Calu3 (cell line): ENCODE results near the gene UBE2D4. TPM values are rescaled to one million over a fixed set of nuclear protein-coding genes. Genes with fewer than 3 reads are reported as not detected.

Source experiments
- BruUV-seq: library from RNA; stranded (reverse); fragments of 400-500 nt; replicated peaks from 2 replicates; lab custom pipeline; 2021; lab: Mats Ljungman, UMichigan
- CTCF ChIA-PET: fragments of 300-600 bp; sonication (Branson Sonifier 250); formaldehyde crosslinking; loops from one replicate; lab custom pipeline; 2022; ENCODE audit warnings: antibody characterized with exemption; lab: Charles Lee
- DNase-seq: peaks from one replicate; pipeline ENCODE4 v3.0.0; 2022
- H3K27ac Mint-ChIP-seq: one replicate; pipeline ENCODE4 v1.8.0; 2022; ENCODE audit warnings: mixed read lengths; ENCODE audit not compliant: unreplicated experiment
- H3K27me3 Mint-ChIP-seq: one replicate; pipeline ENCODE4 v1.8.0; 2022; ENCODE audit warnings: mixed read lengths; ENCODE audit not compliant: unreplicated experiment
- H3K36me3 Mint-ChIP-seq: one replicate; pipeline ENCODE4 v1.8.0; 2022; ENCODE audit warnings: mild to moderate bottlenecking, moderate library complexity, mixed read lengths; ENCODE audit not compliant: insufficient read depth, unreplicated experiment
- H3K4me1 Mint-ChIP-seq: one replicate; pipeline ENCODE4 v1.8.0; 2022; ENCODE audit warnings: mild to moderate bottlenecking, low read depth, mixed read lengths; ENCODE audit not compliant: unreplicated experiment
- H3K4me3 Mint-ChIP-seq: one replicate; pipeline ENCODE4 v1.8.0; 2022; ENCODE audit warnings: mild to moderate bottlenecking, low read depth, moderate library complexity, mixed read lengths; ENCODE audit not compliant: unreplicated experiment
- H3K9me3 Mint-ChIP-seq: one replicate; pipeline ENCODE4 v1.8.0; 2022; ENCODE audit warnings: low read depth, mixed read lengths; ENCODE audit not compliant: unreplicated experiment
- CTCF ChIP-seq: fragments of 200-600 bp; IDR thresholded peaks from one replicate; pipeline ENCODE4 v1.8.0; 2022; ENCODE audit warnings: antibody characterized with exemption; ENCODE audit not compliant: unreplicated experiment
- intact Hi-C: fragments of 100-400 bp; cut with micrococcal nuclease; formaldehyde crosslinking; loops from one replicate; pipeline ENCODE4 v1.10.0; 2022; ENCODE audit not compliant: unreplicated experiment
- total RNA-seq: library from RNA; stranded (reverse); gene quantifications from 2 replicates; pipeline ENCODE4 v1.2.3, GENCODE V29; 2022

UBE2D4 gene
- total RNA-seq, 1 experiment from 2014 or later: 22.7 TPM

- Mint-ChIP-seq H3K4me1 (peaks cover 11% of the 10 kb centered on the region), H3K9me3 (no peaks in the 10 kb centered on the region), H3K4me3 (peak overlapping the region; percentile 80), H3K36me3 (peaks cover 26% of the 10 kb centered on the region), H3K27ac (peak overlapping the region; percentile 85), H3K27me3 (no peaks in the 10 kb centered on the region)
- CTCF ChIA-PET: interaction anchor here (0.6 to 3.1 kb wide), 5 partner anchors 10 to 322 kb away, joined by 3 to 12 read pairs (median 5); partner anchors contain the start of genes STK17A and UBE2D4
- no peak for TF ChIP-seq CTCF
- DNase-seq: peak; percentile 61
- intact Hi-C loops: no loop called here
- no TSS peak for BruUV-seq
These were observed 20.9 kb upstream of the UBE2D4 start for GRCh38 chr7:43905209-43905946.

GRCh38 chr7:43905956-43906330 is 20.3 kb upstream of the UBE2D4 start:
- no peaks in the 10 kb centered on the region for H3K27me3 Mint-ChIP-seq
- peak; percentile 37 for DNase-seq
- intact Hi-C loops: no loop called here
- peak overlapping the region; percentile 85 for H3K27ac Mint-ChIP-seq
- H3K4me1 Mint-ChIP-seq: peaks cover 11% of the 10 kb centered on the region
- peak overlapping the region; percentile 80 for H3K4me3 Mint-ChIP-seq
- CTCF ChIA-PET: interaction anchor here (1.4 to 3.1 kb wide), 3 partner anchors 11 to 37 kb away, joined by 5 to 12 read pairs (median 9); partner anchors contain the start of gene UBE2D4
- H3K9me3 Mint-ChIP-seq: no peaks in the 10 kb centered on the region
- H3K36me3 Mint-ChIP-seq: peaks cover 27% of the 10 kb centered on the region
- BruUV-seq: no TSS peak
- TF ChIP-seq CTCF: no peak

GRCh38 chr7:43906331-43907010 is 19.8 kb upstream of the UBE2D4 start, which contains the start of gene URGCP:
TSS of gene URGCP (minus strand) at chr7:43906596. CDS start at chr7:43906575, 21 bp downstream.
- intact Hi-C loops: no loop called here
- no peaks in the 10 kb centered on the region for H3K27me3 Mint-ChIP-seq
- H3K36me3 Mint-ChIP-seq: peaks cover 32% of the 10 kb centered on the region
- peak within 1 kb of the TSS; percentile 85 for H3K27ac Mint-ChIP-seq
- BruUV-seq: no TSS peak
- DNase-seq: peak; percentile 73
- CTCF ChIA-PET: no interaction called here
- no peak for TF ChIP-seq CTCF
- peaks cover 11% of the 10 kb centered on the region for H3K4me1 Mint-ChIP-seq
- no peaks in the 10 kb centered on the region for H3K9me3 Mint-ChIP-seq
- H3K4me3 Mint-ChIP-seq: peak within 1 kb of the TSS; percentile 80

GRCh38 chr7:43914795-43915194 is 11.4 kb upstream of the UBE2D4 start:
- H3K27me3 Mint-ChIP-seq: no peaks in the 10 kb centered on the region
- H3K36me3 Mint-ChIP-seq: peaks cover 6% of the 10 kb centered on the region
- intact Hi-C loops: no loop called here
- no peak for DNase-seq
- no peak for TF ChIP-seq CTCF
- H3K4me3 Mint-ChIP-seq: no peak overlapping the region
- no peaks in the 10 kb centered on the region for H3K9me3 Mint-ChIP-seq
- BruUV-seq: no TSS peak
- CTCF ChIA-PET: no interaction called here
- H3K4me1 Mint-ChIP-seq: no peaks in the 10 kb centered on the region
- H3K27ac Mint-ChIP-seq: no peak overlapping the region
